ENCODE measurements around the gene DPP4. TPM values are rescaled to one million over a fixed set of nuclear protein-coding genes. Genes with fewer than 3 reads are reported as not detected.
"Not testable (repeated sequence)": the region's sequence is repeated elsewhere in the genome, so short reads cannot be mapped to it uniquely, and the experiment has no call there.

DPP4 gene
- total RNA-seq, 1 donor from 2014 or later, result 6.7 TPM

- no peak for ATAC-seq
- intact Hi-C loops (cut with micrococcal nuclease), result no loop called here
- no peak for DNase-seq
Measured at GRCh38 chr2:162062559-162062958, 11.5 kb downstream of the DPP4 start.

- no peak for DNase-seq
- intact Hi-C loops (cut with micrococcal nuclease), result no loop called here
- no peak for ATAC-seq
Measured at GRCh38 chr2:162061021-162061420, 13.0 kb downstream of the DPP4 start.

- no peak for DNase-seq
- intact Hi-C loops (cut with micrococcal nuclease), result no loop called here
- ATAC-seq, result no peak
Measured at GRCh38 chr2:162060532-162060931, 13.5 kb downstream of the DPP4 start.

- ATAC-seq (peak; percentile 79), DNase-seq (no peak)
- intact Hi-C loops (cut with micrococcal nuclease), result no loop called here
Measured at GRCh38 chr2:162058973-162059668, 14.9 kb downstream of the DPP4 start.

GRCh38 chr2:162057426-162057825 is 16.6 kb downstream of the DPP4 start:
- intact Hi-C loops (cut with micrococcal nuclease), result no loop called here
- ATAC-seq, result no peak

GRCh38 chr2:162056796-162057399 is 17.1 kb downstream of the DPP4 start:
- no peak for ATAC-seq
- intact Hi-C loops (cut with micrococcal nuclease), result no loop called here

More at GRCh38 chr2:162057426-162057825, 16.6 kb downstream of the DPP4 start:
- DNase-seq, result no peak

GRCh38 chr2:162053808-162054155 is 20.2 kb downstream of the DPP4 start:
- DNase-seq, result no peak
- intact Hi-C loops (cut with micrococcal nuclease), result no loop called here
- ATAC-seq, result no peak

More at GRCh38 chr2:162056796-162057399, 17.1 kb downstream of the DPP4 start:
- no peak for DNase-seq

- ATAC-seq (no peak), DNase-seq (no peak)
- intact Hi-C loops (cut with micrococcal nuclease), result no loop called here
Measured at GRCh38 chr2:162053066-162053807, 20.8 kb downstream of the DPP4 start.

- ATAC-seq, result peak; percentile 84
- peak; percentile 31 for DNase-seq
- intact Hi-C loops (cut with micrococcal nuclease), result no loop called here
Measured at GRCh38 chr2:162050513-162050961, 23.5 kb downstream of the DPP4 start.

GRCh38 chr2:162049089-162049488 is 24.9 kb downstream of the DPP4 start:
- intact Hi-C loops (cut with micrococcal nuclease); DNase-seq; ATAC-seq: not testable (repeated sequence)

- no peak for DNase-seq
- no peak for ATAC-seq
- intact Hi-C loops (cut with micrococcal nuclease), result no loop called here
Measured at GRCh38 chr2:162044586-162044985, 29.4 kb downstream of the DPP4 start.

GRCh38 chr2:162043132-162043531 is 30.9 kb downstream of the DPP4 start:
- intact Hi-C loops (cut with micrococcal nuclease), result no loop called here
- DNase-seq (no peak), ATAC-seq (no peak)

GRCh38 chr2:162041485-162041884 is 32.5 kb downstream of the DPP4 start:
- intact Hi-C loops (cut with micrococcal nuclease), result no loop called here
- no peak for ATAC-seq
- no peak for DNase-seq

GRCh38 chr2:162038725-162039124 is 35.3 kb downstream of the DPP4 start:
- intact Hi-C loops (cut with micrococcal nuclease), result no loop called here
- ATAC-seq (no peak), DNase-seq (no peak)

GRCh38 chr2:162037886-162038285 is 36.1 kb downstream of the DPP4 start:
- ATAC-seq, result no peak
- intact Hi-C loops (cut with micrococcal nuclease), result no loop called here
- DNase-seq, result no peak

- intact Hi-C loops (cut with micrococcal nuclease), result no loop called here
- ATAC-seq, result peak; percentile 56
- DNase-seq, result no peak
Measured at GRCh38 chr2:162037028-162037795, 36.8 kb downstream of the DPP4 start.

- ATAC-seq, result no peak
Measured at GRCh38 chr2:162035981-162036380, 38.0 kb downstream of the DPP4 start.

GRCh38 chr2:162030363-162031190 is 43.4 kb downstream of the DPP4 start:
- peak; percentile 5 for ATAC-seq
- DNase-seq, result no peak
- intact Hi-C loops (cut with micrococcal nuclease), result no loop called here

More at GRCh38 chr2:162035981-162036380, 38.0 kb downstream of the DPP4 start:
- intact Hi-C loops (cut with micrococcal nuclease), result no loop called here
- no peak for DNase-seq
